Stimulated activated naive CD8-positive, alpha-beta T cell treated with anti-CD3 and anti-CD28 coated beads, Interleukin-15, amount 100 ng/mL, for 72 hours (primary cell): ENCODE measurements around the gene GCNT1.
"Not testable (repeated sequence)": the region's sequence is repeated elsewhere in the genome, so short reads cannot be mapped to it uniquely, and the experiment has no call there.

Experiments
- ATAC-seq: fragments of 150-1000 bp; cut with Tn5 transposase; 2 replicates; pipeline ENCODE4 v1.10.0; 2021; ENCODE audit warnings: mild to moderate bottlenecking, moderate library complexity
- DNase-seq, 2 donors: peaks; one replicate each; pipeline ENCODE4 v3.0.0; 2021 to 2022
- H3K27ac Mint-ChIP-seq, 2 donors: one replicate each; pipeline ENCODE4 v1.8.0; 2022; ENCODE audit warnings: mild to moderate bottlenecking in 2 of 2, mixed read lengths in 2 of 2, moderate library complexity in 2 of 2
- H3K27me3 Mint-ChIP-seq: one replicate; pipeline ENCODE4 v1.8.0; 2022; ENCODE audit warnings: mixed read lengths
- H3K4me1 Mint-ChIP-seq: one replicate; pipeline ENCODE4 v1.8.0; 2022; ENCODE audit warnings: mild to moderate bottlenecking, mixed read lengths
- H3K4me3 Mint-ChIP-seq, 2 donors: one replicate each; pipeline ENCODE4 v1.8.0; 2022; ENCODE audit warnings: mild to moderate bottlenecking in 2 of 2, mixed read lengths in 2 of 2, moderate library complexity in 1 of 2
- H3K9me3 Mint-ChIP-seq, 2 donors: one replicate each; pipeline ENCODE4 v1.8.0; 2022; ENCODE audit warnings: mixed read lengths in 2 of 2

GCNT1 gene

DNA sequence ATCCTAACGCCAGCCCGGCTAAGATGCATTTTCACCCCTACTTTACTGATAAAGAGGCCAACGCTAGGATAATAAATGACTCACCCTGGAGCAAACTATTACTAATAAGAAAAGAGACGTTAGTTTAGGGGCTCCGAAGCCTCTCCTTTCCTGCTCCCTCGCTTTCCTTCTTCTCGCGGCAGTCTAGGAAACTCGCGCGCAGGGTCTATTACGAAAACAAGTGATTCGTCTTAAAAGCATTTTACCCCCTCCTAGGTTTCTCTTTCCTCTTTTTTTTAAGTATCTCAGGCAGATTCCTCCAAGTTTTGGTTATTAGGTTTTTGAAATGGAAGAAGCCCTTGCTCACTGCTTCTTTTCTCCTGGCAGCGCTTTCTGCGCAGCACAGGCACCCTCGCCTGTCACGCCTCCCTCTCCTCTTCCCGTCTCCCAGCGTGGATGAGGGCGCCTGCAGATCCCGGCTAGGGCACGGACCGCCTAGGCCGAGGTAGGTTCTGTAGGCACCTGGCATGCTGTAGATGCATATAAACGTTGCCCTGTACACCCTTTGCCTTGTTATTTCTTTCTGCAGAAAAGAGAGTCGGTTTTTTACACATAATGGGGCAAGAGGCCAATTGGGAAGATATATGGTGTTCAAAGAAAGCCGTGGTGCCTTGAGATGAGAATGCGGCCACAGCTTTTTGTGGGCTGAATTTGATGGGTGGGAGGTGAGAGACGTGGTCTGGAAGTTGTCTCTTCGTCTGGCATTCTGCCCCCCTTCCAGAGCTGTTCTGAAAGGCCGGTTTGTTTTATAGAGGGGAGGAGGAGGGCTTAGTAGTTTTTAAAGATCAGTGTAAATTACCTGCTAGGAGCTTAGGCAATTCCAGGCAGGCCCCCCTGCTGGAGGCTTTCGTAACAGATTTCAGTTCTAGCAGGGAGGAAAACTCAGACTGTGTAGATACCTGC, 983 bp downstream of the GCNT1 start:
- Mint-ChIP-seq H3K4me1 (peaks cover 25% of the 10 kb centered on the region), H3K27ac (peak overlapping the region; percentile 56 to 81), H3K27me3 (no peaks in the 10 kb centered on the region), H3K9me3 (no peaks in the 10 kb centered on the region), H3K4me3 (peak overlapping the region; percentile 87 to 89)
- ATAC-seq (peak; percentile 10), DNase-seq (peak in 1 of 2 donors; percentile 11)

DNA sequence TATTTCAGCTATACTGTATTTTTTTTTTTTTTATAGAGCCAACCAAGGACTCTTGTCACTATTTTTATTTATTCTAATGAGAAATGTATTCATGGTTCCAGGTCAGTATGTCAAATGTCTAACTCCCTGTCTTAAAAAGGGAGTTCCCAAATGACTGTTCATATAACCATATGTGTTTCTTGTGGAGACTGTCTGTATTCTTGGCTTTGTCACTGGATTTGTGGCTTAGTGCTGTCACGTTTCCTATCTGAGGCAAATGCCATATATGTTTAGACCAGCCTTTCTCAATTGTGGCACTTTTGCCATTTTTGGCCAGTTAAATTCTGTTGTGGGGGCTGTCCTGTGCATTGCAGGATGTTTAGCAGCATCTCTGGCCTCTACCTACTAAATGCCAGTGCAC, 3.1 kb downstream of the GCNT1 start:
- no peaks in the 10 kb centered on the region for H3K9me3 Mint-ChIP-seq
- DNase-seq (no peak), ATAC-seq (no peak)
- H3K4me1 Mint-ChIP-seq = peaks cover 18% of the 10 kb centered on the region
- H3K27me3 Mint-ChIP-seq = no peaks in the 10 kb centered on the region
- no peak overlapping the region for H3K4me3 Mint-ChIP-seq
- no peak overlapping the region for H3K27ac Mint-ChIP-seq

DNA sequence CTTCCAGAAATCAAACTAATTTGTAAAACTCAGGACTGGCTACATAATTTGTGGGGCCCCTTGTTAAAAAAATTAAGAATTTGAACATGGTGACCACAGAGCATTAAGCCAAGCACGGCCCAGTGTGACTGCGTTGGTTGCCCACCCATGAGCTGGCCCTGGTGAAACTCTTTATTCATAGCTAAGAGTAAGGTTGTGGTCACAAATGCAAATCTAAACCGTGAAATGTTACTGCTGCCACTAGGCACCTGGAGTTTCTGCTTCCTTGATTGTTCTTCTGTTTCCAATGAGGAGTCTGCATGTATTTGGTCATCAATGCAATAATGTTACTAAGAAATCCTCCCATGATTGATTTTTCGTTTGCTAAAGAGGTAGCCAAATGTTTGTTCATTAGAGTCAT, 4.2 kb downstream of the GCNT1 start:
- no peaks in the 10 kb centered on the region for H3K27me3 Mint-ChIP-seq
- H3K27ac Mint-ChIP-seq = no peak overlapping the region
- ATAC-seq = no peak
- no peaks in the 10 kb centered on the region for H3K9me3 Mint-ChIP-seq
- no peak for DNase-seq
- no peak overlapping the region for H3K4me3 Mint-ChIP-seq
- H3K4me1 Mint-ChIP-seq = peaks cover 18% of the 10 kb centered on the region

DNA sequence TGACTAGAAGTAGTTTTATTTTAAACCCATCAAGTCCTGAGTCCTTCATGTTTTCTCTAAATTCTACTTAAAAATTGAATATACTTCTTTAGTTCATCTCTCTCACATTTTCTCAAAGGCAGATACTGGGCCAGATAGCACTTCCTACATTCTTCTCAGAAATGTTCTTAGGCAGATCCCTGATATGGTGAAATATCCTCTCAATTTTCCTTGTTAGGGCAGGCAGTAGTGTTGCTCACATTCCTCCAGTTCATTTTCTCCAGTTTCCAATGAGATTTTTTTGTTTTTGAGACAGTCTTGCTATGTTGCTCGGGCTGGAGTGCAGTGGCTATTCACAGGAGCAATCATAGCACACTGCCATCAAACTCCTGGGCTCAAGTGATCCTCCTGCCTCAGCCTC, 5.7 kb downstream of the GCNT1 start:
- H3K27me3 Mint-ChIP-seq = no peaks in the 10 kb centered on the region
- H3K9me3 Mint-ChIP-seq = no peaks in the 10 kb centered on the region
- H3K4me1 Mint-ChIP-seq = peaks cover 9% of the 10 kb centered on the region
- no peak overlapping the region for H3K4me3 Mint-ChIP-seq
- ATAC-seq (no peak), DNase-seq (no peak)
- H3K27ac Mint-ChIP-seq = no peak overlapping the region

DNA sequence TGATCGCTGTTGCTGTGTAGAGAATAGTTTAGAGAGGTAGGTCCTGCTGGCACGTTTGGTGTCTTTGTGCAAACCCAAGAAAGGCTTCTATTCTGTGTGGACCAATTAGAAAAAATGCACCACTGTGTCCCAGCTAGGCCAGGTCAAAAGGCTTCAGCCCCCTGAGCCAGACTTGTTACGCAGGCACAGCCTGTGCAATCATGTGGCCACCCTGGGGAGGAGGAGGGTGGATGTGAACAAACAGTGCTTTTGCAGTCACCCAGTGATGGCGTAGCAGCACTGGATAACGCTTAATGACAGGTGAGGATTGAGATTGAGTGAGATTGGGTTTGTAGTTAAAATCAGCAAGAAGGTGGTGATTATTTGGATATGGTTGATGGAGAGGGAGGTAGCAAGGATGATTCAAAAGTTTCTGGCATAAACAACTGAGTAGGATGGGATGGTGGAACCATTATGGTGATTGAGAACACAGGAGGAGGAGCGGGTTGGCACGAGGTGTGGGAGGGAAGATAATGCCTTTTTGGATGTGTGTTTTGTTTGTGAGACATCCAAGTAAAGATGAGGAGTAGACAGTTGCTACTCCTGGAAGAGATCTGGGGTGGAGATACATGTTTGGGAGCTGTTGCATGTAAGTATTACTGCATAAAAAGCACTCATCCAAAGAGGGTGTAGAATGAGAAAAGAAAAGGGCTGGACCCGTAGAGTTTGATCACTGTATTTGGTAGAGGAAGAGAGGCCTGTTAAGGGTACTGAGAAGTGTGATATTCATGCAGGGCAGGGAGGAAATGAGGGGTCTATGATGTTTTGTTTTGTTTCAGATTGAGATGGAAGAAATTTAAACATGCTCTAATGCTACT, 6.7 kb downstream of the GCNT1 start:
- Mint-ChIP-seq H3K27ac (no peak overlapping the region), H3K4me3 (no peak overlapping the region), H3K4me1 (no peaks in the 10 kb centered on the region), H3K9me3 (no peaks in the 10 kb centered on the region), H3K27me3 (no peaks in the 10 kb centered on the region)
- ATAC-seq = no peak
- DNase-seq = no peak

DNA sequence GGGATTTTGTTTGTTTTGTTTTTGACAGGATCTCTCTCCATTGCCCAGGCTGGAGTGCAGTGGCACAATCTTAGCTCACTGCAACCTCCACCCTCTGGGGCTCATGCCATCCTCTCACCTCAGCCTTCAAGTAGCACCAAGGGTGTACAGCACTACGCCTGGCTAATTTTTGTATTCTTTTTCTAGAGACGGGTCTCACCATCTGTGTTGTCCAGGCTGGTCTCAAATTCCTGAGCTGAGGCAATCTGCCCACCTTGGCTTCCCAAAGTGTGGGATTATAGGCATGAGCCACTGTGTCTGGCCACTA, 7.3 kb downstream of the GCNT1 start:
- Mint-ChIP-seq H3K4me3 (no peak overlapping the region), H3K27ac (no peak overlapping the region), H3K27me3 (no peaks in the 10 kb centered on the region), H3K9me3 (no peaks in the 10 kb centered on the region), H3K4me1 (no peaks in the 10 kb centered on the region)
- DNase-seq (no peak), ATAC-seq (no peak)

DNA sequence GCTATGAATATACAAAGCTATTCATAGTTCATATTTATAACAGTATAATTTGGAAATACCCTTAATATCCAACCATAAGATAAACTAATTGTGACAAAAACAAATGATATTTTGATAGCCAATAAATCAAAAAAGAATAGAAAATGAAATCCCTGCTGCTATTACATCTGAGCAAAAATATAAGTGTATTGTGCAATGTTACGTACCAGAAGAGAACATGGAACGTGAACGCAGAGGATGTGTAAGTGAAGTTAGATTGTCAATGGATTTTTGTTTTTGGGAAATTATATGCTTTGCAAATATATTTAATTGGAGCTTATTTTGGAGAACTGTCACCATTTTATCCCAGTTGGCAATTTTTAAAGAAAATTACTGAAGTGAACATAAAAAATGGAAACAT, 15.4 kb downstream of the GCNT1 start:
- Mint-ChIP-seq H3K9me3 (peaks cover 5 to 12% of the 10 kb centered on the region in 2 donors), H3K27me3 (no peaks in the 10 kb centered on the region), H3K4me3 (no peak overlapping the region), H3K27ac (no peak overlapping the region), H3K4me1 (peaks cover 7% of the 10 kb centered on the region)
- DNase-seq (no peak), ATAC-seq (no peak)

DNA sequence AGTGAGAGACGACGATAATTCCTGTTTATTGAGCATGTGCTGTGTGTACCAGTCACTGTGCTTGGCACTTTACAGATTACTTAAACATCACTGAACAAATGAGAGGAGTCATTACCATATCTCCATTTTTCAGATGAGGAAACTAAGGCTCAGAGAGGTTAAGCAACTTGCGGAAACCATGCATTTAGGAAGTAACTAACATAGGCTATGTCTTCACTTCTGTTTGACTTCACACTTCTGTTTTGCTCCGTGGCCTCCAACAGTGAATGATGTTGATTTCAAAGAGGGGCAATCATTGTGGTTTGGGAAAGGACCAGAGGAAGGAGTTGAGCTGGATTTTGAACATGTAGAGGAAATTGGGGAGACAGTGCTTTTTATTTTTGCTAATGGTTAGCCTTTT, 16.7 kb downstream of the GCNT1 start:
- H3K4me1 Mint-ChIP-seq = peaks cover 7% of the 10 kb centered on the region
- no peak overlapping the region for H3K4me3 Mint-ChIP-seq
- no peaks in the 10 kb centered on the region for H3K27me3 Mint-ChIP-seq
- DNase-seq (no peak), ATAC-seq (no peak)
- no peak overlapping the region for H3K27ac Mint-ChIP-seq
- peaks cover 5 to 12% of the 10 kb centered on the region in 2 donors for H3K9me3 Mint-ChIP-seq

DNA sequence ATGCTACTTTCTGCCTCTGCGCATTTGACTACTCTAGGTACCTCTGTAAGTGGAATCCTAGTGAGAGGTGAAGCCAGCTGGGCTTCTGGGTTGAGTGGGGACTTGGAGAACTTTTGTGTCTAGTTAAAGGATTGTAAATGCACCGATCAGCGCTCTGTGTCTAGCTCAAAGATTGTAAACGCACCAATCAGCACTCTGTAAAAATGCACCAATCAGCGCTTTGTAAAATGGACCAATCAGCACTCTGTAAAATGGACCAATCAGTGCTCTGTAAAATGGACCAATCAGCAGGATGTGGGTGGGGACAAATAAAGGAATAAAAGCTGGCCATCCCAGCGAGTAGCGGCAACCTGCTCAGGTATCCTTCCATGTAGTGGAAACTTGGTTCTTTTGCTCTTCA, 18.8 kb downstream of the GCNT1 start:
- DNase-seq, H3K4me3 Mint-ChIP-seq, ATAC-seq, H3K27ac Mint-ChIP-seq, H3K4me1 Mint-ChIP-seq, H3K27me3 Mint-ChIP-seq: not testable (repeated sequence)
- H3K9me3 Mint-ChIP-seq = peaks cover 5 to 12% of the 10 kb centered on the region in 2 donors

DNA sequence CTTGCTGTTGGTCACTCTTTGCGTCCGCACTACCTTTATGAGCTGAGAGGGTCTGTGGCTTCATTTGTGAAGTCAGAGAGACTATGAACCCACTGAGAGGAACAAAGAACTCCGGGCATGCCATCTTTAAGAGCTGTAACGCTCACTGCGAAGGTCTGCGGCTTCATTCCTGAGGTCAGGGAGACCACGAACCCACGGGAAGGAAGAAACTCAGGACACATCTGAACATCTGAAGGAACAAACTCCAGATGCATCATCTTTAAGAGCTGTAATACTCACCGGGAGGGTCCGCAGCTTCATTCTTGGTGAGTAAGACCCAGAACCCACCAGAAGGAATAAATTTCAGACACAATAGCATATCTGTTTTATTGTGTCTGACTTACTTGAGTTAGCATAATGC, 19.2 kb downstream of the GCNT1 start:
- H3K27me3 Mint-ChIP-seq = no peaks in the 10 kb centered on the region
- H3K4me3 Mint-ChIP-seq = no peak overlapping the region
- H3K4me1 Mint-ChIP-seq = no peaks in the 10 kb centered on the region
- DNase-seq (no peak), ATAC-seq (no peak)
- H3K9me3 Mint-ChIP-seq = peaks cover 5 to 12% of the 10 kb centered on the region in 2 donors
- H3K27ac Mint-ChIP-seq = no peak overlapping the region

DNA sequence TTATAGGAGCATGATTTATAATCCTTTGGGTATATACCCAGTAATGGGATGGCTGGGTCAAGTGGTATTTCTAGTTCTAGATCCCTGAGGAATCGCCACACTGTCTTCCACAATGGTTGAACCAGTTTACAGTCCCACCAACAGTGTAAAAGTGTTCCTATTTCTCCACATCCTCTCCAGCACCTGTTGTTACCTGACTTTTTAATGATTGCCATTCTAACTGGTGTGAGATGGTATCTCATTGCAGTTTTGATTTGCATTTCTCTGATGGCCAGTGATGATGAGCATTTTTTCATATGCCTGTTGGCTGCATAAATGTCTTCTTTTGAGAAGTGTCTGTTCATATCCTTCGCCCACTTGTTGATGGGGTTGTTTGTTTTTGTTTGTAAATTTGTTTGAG, 20.4 kb downstream of the GCNT1 start:
- peaks cover 5 to 12% of the 10 kb centered on the region in 2 donors for H3K9me3 Mint-ChIP-seq
- H3K4me3 Mint-ChIP-seq, H3K4me1 Mint-ChIP-seq, ATAC-seq, H3K27me3 Mint-ChIP-seq, H3K27ac Mint-ChIP-seq, DNase-seq: not testable (repeated sequence)

DNA sequence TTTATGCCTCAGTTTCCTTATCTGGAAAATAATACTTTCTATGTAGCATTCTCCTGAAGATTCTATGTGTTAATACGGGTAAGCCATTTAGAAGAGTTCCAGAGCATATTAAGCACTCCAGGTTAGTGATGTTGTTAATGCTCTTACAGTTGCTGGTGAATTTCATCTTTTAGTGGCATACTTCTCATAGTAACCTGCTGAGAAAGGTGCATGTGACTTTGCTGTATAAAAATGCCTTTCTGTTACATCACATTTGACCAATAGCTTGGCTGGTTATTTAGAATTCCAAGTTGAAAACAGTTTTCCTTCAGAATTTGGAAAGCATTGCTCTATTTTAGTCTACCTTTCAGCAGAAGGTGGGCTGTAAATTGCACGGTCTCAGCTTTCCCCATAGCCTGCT, 27.2 kb downstream of the GCNT1 start:
- H3K9me3 Mint-ChIP-seq = no peaks in the 10 kb centered on the region
- H3K27ac Mint-ChIP-seq = no peak overlapping the region
- no peaks in the 10 kb centered on the region for H3K27me3 Mint-ChIP-seq
- ATAC-seq = no peak
- H3K4me3 Mint-ChIP-seq = no peak overlapping the region
- DNase-seq = no peak
- no peaks in the 10 kb centered on the region for H3K4me1 Mint-ChIP-seq

DNA sequence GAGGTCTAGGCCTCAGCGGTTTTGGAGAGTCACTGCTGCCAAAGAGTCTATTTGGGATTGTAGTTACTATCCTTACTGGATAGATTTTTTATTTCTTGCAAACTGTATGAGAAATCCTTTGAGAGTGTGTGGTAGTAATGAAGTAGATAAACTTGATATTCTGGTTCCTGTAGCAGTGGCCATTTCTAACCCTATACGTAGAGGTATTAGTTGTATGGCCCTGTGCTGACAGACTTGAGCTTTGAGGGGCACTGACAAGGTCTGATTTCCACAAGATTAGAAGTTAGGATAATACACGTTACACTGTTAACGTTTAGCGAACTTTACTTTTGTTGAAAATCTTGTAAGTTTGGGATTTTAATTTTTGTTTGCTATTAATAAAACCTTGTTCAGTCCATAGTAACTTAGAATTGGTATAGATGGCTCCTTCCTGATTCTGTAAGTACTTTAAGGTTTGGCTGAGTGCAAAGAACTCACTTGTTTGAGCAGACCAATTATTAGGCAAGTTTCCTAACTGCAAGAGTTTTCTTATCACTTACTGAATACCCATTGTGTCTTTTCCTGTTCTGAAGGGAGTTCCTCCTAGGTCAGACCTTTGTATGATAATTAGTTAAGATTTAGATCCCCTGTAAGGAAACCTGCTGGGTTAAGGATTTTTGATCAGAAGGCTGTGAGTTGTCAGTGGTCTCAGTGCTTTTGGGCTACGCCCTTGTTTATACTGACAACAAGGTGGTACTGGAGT, 31.4 kb downstream of the GCNT1 start:
- H3K4me1 Mint-ChIP-seq = no peaks in the 10 kb centered on the region
- H3K4me3 Mint-ChIP-seq = no peak overlapping the region
- no peak for DNase-seq
- H3K27ac Mint-ChIP-seq = no peak overlapping the region
- H3K27me3 Mint-ChIP-seq = no peaks in the 10 kb centered on the region
- ATAC-seq = no peak
- H3K9me3 Mint-ChIP-seq = peaks cover 5 to 7% of the 10 kb centered on the region in 2 donors

DNA sequence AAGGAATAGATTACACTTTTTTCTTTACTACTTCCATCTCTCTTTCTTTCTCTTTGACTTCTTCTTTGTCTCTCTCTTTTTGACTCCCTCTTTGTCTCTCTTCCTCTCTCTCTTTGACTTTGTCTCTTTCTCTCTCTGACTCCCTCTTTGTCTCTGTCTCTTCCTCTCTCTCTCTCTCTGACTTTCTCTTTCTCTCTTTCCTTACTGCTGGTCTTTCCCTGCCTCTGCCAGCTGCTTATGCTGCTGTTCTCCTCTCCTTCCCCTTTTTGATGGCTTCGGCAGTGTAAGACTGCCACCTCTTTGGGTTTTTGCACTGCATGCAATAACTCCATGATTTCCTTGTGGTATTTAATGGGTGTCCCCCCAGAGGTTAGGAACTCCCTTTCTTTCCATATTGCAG, 32.1 kb downstream of the GCNT1 start:
- H3K27ac Mint-ChIP-seq = not testable (repeated sequence)

DNA sequence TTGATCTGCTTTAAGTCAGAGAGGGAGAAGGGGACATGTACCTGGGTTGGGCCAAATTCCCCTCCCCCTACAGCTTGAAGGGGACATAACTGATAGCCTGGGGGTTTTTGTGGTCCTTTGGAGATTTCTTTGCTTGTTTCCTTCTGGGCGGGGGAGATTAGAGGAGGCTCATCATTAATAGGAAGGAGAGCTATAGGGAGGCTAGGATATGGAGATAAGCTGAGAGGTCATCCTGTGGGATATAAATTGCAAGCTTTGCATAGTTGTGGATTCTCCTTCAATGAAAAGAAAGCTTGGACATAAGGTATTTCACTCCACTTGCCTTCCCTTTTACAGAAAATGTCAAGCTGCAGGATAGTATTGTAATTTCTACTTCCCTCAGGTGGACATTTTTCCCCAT, 34.5 kb downstream of the GCNT1 start:
- not testable (repeated sequence) for DNase-seq, H3K27me3 Mint-ChIP-seq, H3K9me3 Mint-ChIP-seq, H3K4me3 Mint-ChIP-seq, H3K27ac Mint-ChIP-seq, ATAC-seq, H3K4me1 Mint-ChIP-seq

More for the DNA sequence above, 32.1 kb downstream of the GCNT1 start:
- not testable (repeated sequence) for H3K9me3 Mint-ChIP-seq, H3K4me3 Mint-ChIP-seq, H3K4me1 Mint-ChIP-seq, ATAC-seq, DNase-seq, H3K27me3 Mint-ChIP-seq
